Skeletal muscle tissue (tissue), 5 donors: ENCODE measurements around the gene EVA1C. TPM values are rescaled to one million over a fixed set of nuclear protein-coding genes. Genes with fewer than 3 reads are reported as not detected.

Source experiments
- H3K27ac ChIP-seq: one replicate; pipeline ENCODE4 v1.7.0; 2013; ENCODE audit warnings: mild to moderate bottlenecking, low read depth, low read length, inconsistent platforms
- H3K27me3 ChIP-seq, 3 donors: one replicate each; pipeline ENCODE4 v1.7.0; 2013; ENCODE audit warnings: low read length in 3 of 3; ENCODE audit not compliant: control insufficient read depth in 3 of 3, insufficient read depth in 3 of 3
- H3K36me3 ChIP-seq, 3 donors: one replicate each; pipeline ENCODE4 v1.7.0; 2013; ENCODE audit warnings: low read length in 3 of 3; ENCODE audit not compliant: control insufficient read depth in 3 of 3, insufficient read depth in 3 of 3
- H3K4me1 ChIP-seq, 3 donors: one replicate each; pipeline ENCODE4 v1.7.0; 2013; ENCODE audit warnings: low read length in 3 of 3, mild to moderate bottlenecking in 3 of 3; ENCODE audit not compliant: control insufficient read depth in 3 of 3, insufficient read depth in 3 of 3
- H3K4me3 ChIP-seq, 3 donors: one replicate each; pipeline ENCODE4 v1.7.0; 2013; ENCODE audit warnings: low read length in 3 of 3
- H3K9ac ChIP-seq, 3 donors: one replicate each; pipeline ENCODE4 v1.7.0; 2013; ENCODE audit warnings: low read length in 3 of 3, mild to moderate bottlenecking in 3 of 3, moderate library complexity in 2 of 3, low read depth in 1 of 3
- H3K9me3 ChIP-seq, 3 donors: one replicate each; pipeline ENCODE4 v1.7.0; 2013; ENCODE audit warnings: low read length in 3 of 3; ENCODE audit not compliant: control insufficient read depth in 3 of 3
- small RNA-seq: library from RNA; depleted of rRNA; stranded (forward); fragments of <200 nt; gene quantifications from one replicate; pipeline ENCODE3, GENCODE V24; 2014
- total RNA-seq: library from RNA; depleted of rRNA; stranded (reverse); fragments of >200 nt; gene quantifications from one replicate; pipeline ENCODE4 v1.2.3, GENCODE V29; 2014
- donor health status: Osteomylitis.

The EVA1C gene
- total RNA-seq, 1 donor from 2014 or later, result 0.52 TPM

GRCh38 chr21:32562426-32562825, 149.9 kb downstream of the EVA1C start:
- no peaks in the 10 kb centered on the region for H3K4me1 ChIP-seq
- H3K9me3 ChIP-seq, result no peaks in the 10 kb centered on the region
- H3K27me3 ChIP-seq, result no peaks in the 10 kb centered on the region
- no peak overlapping the region for H3K4me3 ChIP-seq
- peak overlapping the region in 1 of 3 donors; percentile 10 for H3K9ac ChIP-seq
- H3K27ac ChIP-seq, result peak overlapping the region; percentile 26
- H3K36me3 ChIP-seq, result no peaks in the 10 kb centered on the region

- Histone ChIP-seq H3K9ac (no peak overlapping the region), H3K4me3 (no peak overlapping the region), H3K9me3 (no peaks in the 10 kb centered on the region), H3K27ac (peak overlapping the region; percentile 26), H3K4me1 (no peaks in the 10 kb centered on the region), H3K27me3 (no peaks in the 10 kb centered on the region), H3K36me3 (no peaks in the 10 kb centered on the region)
Measured at GRCh38 chr21:32562915-32563314, 150.4 kb downstream of the EVA1C start.

Small RNA genes within 50 kb of the gene (small RNA-seq; reads per million reads assigned to genes)
- gene RF00438 (not detected), gene RNA5SP490 (not detected), gene SNORA80A (10.0 reads per million, percentile 92 among the genes with 10 or more reads in this experiment)

Other genes starting within 250 kb of the EVA1C start
- gene MIS18A, start 133.7 kb upstream of the EVA1C start, total RNA-seq, result 5.7 TPM
- 2.6 TPM for gene MRAP, start 113.9 kb upstream of the EVA1C start, total RNA-seq
- gene URB1, start 19.7 kb upstream of the EVA1C start, total RNA-seq, result 21.4 TPM
- gene TCP10L, start 172.8 kb downstream of the EVA1C start, total RNA-seq, result not detected
- 14.6 TPM for gene CFAP298, start 199.7 kb downstream of the EVA1C start, total RNA-seq